HuH-7 (cell line): Measurements from ENCODE around the gene NAP1L3.

Experiments used
- DNase-seq: peaks from one replicate; pipeline ENCODE4 v3.0.0; 2011; ENCODE audit warnings: low spot score

NAP1L3 gene

GRCh38 chrX:93673056-93673868, at the start of gene NAP1L3:
TSS of gene NAP1L3 (minus strand) at chrX:93673578. CDS start at chrX:93673304, 274 bp downstream.
- DNase-seq = no peak

- no peak for DNase-seq
Measured at GRCh38 chrX:93711076-93711475, 37.7 kb upstream of the NAP1L3 start.

- DNase-seq = no peak
Measured at GRCh38 chrX:93703701-93704100, 30.3 kb upstream of the NAP1L3 start.

- no peak for DNase-seq
Measured at GRCh38 chrX:93695981-93696380, 22.6 kb upstream of the NAP1L3 start.

- DNase-seq = no peak
Measured at GRCh38 chrX:93673869-93674271, 492 bp upstream of the NAP1L3 start, which contains the start of gene FAM133A. TSS of gene FAM133A (plus strand) at chrX:93674206. CDS start at chrX:93709420, 35,214 bp downstream.

- DNase-seq = no peak
Measured at GRCh38 chrX:93660575-93660974, 12.8 kb downstream of the NAP1L3 start.

- no peak for DNase-seq
Measured at GRCh38 chrX:93649381-93649780, 24.0 kb downstream of the NAP1L3 start.

- no peak for DNase-seq
Measured at GRCh38 chrX:93637591-93637990, 35.8 kb downstream of the NAP1L3 start.
